Stimulated activated CD8-positive, alpha-beta memory T cell treated with anti-CD3 and anti-CD28 coated beads, Interleukin-15, amount 100 ng/mL, for 48 hours (primary cell): Measurements from ENCODE around the gene DLGAP4.

Experiments used
- DNase-seq, 2 donors: peaks; one replicate each; pipeline ENCODE4 v3.0.0-alpha.2; 2020; ENCODE audit warnings: low read depth in 2 of 2

Gene DLGAP4

DNA sequence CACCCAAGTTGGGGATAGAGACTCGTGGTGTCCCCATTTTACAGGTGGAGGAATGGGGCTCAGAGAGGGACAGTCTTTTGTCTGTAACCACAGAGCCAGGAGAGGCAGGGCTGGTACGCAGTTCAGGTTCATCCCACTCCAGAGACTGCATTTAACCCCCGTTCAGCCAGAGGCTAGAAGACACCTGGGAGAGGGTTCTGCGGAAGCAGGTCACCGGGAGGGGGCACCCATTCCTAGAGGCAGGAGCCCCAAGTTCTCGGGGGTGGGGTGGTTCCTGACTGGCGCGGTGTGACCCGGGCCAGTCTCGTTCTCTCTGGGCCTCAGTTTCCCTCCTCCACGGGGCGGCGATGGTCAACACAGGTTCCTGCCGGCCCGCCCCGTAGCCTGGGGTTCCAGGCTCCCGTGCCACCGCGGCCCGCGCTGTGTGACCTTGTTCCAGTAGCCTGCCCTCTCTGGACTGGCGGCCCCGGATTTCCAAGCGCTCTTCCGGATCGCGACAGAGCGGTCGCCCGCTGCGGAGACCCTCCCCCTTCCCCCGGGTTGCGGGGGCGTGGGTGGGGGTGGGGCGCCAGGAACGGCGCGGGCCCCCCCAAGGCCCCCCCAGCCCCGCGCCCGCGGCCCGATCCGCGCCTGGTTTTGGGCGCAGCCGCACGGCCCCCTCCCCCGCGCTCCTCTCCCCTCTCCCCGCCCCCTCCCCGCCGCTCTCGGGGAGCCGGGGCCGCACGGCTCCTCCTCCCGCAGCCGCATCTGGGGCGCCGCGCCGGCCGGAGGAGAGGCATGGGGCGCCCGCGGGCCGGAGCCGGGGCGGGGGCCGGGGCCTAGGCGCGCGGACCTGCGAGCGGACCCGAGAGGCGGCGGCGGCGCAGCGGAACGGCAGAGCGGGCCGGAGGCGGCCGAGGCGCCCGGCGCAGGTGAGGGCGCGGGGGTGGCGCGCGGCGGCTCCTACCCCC is at the start of gene DLGAP4:
DLGAP4 (plus strand) TSS at position 738 of the 950 bp plus-strand sequence. CDS start 125,379 bp downstream, outside the sequence.
- DNase-seq, result no peak

- DNase-seq, result no peak
These were observed 46.7 kb upstream of the DLGAP4 start for GRCh38 chr20:36259177-36260061.

GRCh38 chr20:36260316-36260715 is 45.8 kb upstream of the DLGAP4 start:
- DNase-seq, result no peak

DNA sequence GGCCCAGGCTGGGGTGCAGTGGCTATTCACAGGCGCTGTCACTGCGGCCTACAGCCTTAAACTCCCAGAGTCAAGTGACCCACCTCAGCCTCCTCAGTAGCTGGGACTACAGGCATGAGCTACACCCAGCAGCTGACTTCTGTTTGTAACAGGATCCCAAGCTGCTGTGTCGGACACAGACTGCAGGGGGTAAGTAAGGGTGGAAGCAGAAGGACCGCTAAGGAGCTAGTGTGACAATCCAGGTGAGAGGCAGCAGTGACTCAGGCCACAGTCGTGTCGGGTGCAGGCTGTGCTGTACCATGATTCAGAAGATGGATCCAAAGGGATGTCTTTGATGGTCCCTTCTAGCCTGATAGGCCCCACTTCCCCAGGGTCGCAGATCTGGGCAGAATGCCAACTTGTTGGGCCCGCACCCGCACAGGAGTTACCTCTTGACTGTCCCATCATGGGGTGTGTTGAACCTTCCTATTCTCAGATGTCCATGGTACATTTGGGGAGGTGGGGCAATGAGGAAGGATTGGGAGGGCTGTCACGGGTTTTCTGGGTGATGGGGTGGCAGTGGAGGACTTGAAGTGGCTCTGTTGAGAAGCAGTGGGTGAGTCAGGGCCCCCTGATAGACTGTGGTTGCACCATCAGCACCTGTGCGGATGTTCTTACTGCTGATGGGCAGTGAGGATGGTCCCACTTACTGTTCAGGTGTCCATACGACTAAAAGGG is 44.6 kb upstream of the DLGAP4 start:
- no peak for DNase-seq

- DNase-seq, result no peak
These were observed 43.7 kb upstream of the DLGAP4 start for GRCh38 chr20:36262440-36262839.

DNA sequence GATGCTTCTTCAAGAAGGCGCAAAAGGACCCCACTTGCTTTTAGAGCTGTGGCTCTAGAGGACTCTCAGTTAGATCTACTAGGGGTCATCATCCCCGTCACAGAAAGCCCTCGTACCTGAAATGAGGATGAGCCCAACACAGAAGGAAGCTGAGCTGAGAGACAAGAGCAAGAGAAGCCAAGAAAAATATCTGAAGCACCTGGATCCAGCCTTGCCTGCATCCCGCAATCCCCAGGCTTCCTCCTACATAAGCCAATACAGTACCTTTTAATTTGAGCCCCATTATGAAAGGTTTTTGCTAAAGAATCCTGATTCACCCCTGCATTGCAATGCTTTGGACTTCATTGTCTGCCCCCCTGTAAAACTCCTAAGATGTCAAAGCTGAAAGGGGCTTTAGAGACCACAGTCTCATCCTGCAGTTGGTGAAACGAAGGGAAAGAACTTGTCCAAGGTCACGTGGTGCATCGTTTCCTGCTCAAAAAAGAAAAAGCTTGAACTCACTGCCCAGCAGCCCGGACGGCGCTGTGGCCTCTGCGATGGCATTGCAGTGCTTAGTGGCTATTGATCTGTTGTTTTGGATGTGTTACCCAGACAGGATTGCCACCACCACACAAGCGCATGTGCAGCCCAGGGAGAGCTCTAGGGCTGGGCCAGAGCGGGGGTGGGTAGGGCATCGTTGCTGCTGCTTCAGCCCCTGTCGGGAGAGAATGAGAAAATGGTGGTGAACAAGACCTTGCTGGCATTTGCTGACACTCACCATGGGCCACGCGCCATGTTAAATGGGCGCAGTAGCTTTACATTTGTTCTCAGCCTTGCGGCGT is 41.5 kb upstream of the DLGAP4 start:
- DNase-seq, result no peak

DNA sequence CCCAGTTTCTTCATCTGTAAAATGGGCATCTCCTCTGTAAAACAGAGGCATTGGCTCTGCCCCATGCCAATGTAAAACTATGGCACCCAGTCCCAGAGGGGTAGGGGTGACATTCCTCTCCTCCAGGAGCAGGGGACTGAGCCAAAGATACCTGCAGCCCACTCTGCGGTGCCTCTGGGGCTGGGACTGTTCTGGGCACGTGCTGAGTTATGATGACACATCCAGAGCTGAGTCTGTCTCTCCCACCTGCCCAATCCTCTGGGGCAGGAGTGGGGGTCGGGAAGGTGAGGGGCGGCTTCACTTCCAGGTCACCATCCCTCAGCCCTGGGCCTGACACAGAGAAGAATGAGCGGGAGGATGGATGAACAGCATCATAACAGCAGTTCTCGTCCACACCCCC is 40.0 kb upstream of the DLGAP4 start:
- no peak for DNase-seq

GRCh38 chr20:36267605-36268381 is 38.3 kb upstream of the DLGAP4 start:
- no peak for DNase-seq

- no peak for DNase-seq
These were observed 37.4 kb upstream of the DLGAP4 start for GRCh38 chr20:36268440-36269342.

DNA sequence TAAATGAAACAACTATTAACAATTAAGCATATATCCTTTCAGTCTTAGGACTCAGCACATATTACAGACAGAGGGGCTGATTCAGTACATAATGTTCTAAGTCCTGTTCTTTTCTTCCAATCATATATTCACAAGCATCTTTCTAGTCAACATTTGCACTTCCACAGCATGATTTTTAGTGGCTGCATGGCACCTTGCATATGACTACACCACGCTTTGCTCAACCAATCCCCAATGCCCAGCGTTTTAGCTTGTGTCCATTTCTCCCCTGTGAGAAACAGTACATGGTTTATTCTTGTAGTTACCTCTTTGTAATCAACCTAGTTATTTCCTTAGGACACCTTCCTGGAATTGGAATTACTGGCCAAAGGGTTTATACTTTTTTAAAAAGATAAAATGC is 36.6 kb upstream of the DLGAP4 start:
- DNase-seq, result no peak

- no peak for DNase-seq
These were observed 35.1 kb upstream of the DLGAP4 start for GRCh38 chr20:36270744-36271638.

DNA sequence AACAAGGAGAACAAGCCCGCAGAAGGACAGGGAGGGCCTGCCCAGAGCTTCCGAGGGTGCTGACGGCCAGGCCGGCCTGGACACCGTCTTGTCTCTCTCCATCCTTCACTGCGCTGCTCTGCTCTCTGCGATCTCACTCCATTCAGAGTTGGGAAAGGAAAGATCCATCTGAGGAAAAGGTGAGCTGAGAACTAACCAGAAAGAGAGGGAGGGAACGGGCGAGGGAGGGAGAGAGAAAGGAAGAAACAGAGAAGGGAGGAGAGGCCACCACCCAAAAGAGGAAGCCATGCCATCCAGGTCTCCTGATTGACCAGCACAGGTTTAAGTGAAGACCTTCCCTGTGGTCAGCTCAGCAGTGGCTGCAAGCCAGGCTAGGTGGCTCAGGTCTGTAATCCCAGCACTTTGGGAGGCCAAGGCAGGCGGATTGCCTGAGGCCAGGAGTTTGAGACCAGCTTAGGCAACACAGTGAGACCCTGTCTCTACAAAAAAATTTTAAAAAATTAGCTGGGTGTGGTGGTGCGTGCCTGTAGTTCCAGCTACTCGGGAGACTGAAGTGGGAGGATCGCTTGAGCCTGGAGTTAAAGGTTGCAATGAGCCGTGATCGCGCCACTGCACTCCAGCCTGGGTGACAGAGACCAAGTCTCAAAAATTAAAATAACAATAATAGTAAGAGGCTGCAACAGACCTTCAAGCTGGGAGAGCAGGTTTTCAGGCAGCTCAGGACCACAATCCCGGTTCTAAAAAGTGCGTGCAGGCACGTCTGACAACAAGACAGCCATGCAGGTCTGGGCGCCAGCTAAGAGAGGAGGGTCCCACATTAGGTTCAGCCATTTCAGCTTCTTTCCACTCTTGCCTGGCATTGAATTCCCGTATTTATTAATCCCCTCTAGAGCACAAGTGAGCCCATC is 34.2 kb upstream of the DLGAP4 start:
- DNase-seq, result no peak

DNA sequence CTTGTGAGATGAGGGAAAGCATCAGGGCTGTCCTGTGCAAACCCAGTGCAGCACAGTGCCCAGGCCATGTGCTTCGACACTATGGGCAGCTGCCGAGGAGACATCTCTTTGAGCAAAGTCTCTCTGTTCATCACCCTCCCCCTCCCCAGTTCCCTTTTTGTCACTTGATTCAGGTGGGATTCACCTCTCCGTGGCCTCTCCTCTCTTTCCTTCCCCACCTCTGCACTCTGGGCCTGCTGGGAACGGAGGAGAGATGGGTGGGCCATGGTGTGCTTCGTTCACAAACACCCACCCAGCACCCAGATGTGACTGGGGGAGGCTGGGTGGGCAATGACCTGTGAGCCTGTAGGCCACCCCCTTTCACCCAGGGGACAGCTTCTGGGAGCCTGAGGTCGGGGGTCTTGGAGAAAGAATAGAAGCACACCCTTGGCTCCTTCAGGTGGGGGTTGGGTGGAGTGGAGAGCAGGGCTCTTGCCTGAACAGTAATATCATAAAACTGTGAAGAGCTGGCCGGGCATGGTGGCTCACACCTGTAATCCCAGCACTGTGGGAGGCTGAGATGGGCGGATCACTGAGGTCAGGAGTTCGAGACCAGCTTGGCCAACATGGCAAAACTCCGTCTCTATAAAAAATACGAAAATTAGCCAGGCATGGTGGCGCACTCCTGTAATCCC is 33.5 kb upstream of the DLGAP4 start:
- DNase-seq, result no peak

GRCh38 chr20:36273414-36274180 is 32.5 kb upstream of the DLGAP4 start:
- DNase-seq, result no peak

DNA sequence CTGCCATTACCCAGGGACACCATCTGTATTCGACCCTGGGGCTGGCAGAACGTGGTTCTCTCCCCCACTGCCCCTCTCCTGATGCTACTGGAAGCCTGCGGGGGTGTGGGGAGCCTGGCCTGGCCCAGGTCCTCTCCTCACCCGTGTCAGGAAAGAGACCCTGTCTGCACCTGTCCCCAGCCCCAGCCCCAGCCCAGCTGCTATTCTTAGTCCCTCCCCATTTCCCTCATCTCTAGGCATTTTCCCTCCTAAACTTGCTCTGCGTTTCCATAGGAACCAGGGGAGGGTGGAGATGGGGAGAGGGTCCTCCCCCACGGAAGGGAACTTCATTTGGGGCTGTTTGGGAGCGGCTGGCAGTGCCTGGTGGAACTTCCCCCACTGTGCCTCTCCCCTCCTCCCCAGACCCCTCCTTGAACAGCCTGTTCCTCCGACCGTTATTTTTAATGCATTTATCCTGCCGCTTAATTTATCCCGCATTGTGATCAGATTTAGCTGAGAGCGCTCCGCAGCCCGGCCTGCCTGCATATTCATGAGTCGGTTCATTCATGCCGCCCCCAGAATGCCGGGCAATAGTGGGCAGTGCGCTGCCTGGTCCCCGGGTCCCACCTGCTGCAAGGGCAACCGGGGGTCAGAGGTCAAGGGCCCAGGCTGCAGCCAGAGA is 31.8 kb upstream of the DLGAP4 start:
- DNase-seq, result no peak
